Hematopoietic multipotent progenitor cell treated with erythropoietin and hydrocortisone succinate and interleukin-3 and kit ligand, for 6 days (in vitro differentiated cells): ENCODE results near the gene GPR61.
A peak's percentile ranks its signal among the peaks of the same experiment; 100 is the strongest.

Experiments used
- DNase-seq: peaks from one replicate; pipeline ENCODE4 v3.0.0-alpha.2; 2015

GPR61 gene

DNA sequence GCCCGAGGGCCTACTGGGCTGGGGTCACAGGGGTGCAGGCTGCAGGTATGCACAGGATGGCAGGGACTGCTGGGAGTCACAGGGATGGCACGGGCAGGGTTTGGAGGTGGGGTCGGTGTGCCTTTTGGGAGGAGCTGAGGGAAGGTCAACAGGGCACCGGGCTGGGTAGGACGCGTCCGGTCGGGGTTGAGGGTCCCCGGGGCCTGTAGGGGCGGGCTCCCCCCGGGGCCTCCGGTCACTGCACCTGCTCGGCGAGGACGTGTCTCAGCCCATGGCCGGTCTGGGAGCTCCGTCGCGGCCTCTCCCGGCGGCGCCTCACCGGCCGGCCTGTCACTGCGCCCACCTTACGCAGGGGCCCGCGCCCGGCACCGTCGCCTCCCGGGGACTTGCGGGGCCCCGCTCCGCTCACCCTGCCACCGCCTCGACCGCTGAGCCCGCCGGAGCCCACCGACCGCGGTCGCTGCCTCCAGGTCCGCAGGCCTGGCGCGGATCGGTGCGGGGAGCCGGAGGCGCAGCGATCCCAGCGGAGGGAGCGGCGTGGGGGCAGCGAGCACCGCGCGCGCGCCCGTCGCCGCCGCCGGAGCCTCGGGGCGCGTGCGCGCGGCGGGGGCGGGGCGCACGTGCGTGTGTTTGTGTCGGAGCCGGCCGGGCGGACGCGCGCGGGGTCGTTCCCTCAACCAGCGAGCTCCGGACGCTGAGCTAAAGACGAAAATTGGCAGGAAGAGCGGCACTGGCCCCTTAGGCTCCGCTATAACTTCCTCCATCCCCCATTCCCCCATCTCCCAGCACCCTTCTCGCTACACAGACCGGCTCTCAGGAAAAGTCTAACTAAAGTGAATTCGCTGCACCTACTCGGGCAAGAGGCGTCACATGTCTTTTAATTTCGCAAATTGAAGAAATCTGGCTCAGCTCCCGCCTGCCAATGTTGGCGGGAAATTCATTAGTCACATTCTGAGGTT lies 30.2 kb upstream of the GPR61 start, which contains the start of gene AMIGO1:
Gene AMIGO1, minus strand, starts transcription at position 552 of the 959 bp plus-strand sequence. CDS start 815 bp downstream, outside the sequence.
- peak; percentile 60 for DNase-seq

DNA sequence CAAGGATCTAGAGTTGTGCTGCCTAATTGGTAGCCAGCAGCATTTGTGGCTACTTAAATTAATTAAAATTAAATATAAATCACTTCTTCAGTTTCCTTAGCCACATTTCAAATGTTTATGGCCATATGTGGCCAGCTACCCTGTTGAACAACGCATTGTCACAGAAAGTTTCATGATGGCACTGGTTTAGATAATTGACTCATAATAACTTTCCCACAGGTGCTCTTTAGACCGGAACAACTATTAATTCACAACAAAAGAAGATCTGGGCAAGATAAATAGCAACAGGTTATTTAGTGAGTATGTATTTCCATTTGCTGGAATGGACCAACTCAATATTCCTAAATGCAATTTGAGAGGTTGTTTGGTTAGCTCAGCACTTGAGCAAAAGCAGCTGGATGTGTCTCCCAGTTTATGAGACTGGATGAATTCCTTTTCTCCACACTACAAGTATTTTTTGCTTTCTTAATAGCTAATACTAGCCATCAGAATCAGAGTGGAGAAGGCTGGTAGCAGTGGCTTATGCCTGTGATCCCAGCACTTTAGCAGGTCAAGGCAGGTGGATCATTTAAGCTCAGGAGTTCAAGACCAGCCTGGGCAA lies 26.5 kb upstream of the GPR61 start:
- no peak for DNase-seq

DNA sequence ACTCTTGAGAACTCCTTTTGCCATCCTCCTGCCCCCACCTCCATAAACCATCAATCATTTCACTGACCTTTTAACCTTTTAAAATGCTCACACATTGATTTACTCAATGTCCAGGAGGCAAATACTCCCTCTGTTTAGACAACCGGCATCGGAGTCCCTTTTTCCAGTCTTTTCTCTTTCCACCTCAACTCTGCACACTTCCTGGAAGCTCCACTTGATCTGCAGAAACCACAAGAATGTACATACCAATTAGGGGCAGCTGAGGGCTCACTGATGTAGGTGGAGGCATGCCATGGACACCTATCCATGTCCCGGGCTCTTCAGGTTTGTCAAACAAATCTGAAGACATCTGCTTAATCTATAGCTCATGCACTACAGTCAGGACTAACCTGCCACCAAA lies 24.8 kb upstream of the GPR61 start:
- no peak for DNase-seq

DNA sequence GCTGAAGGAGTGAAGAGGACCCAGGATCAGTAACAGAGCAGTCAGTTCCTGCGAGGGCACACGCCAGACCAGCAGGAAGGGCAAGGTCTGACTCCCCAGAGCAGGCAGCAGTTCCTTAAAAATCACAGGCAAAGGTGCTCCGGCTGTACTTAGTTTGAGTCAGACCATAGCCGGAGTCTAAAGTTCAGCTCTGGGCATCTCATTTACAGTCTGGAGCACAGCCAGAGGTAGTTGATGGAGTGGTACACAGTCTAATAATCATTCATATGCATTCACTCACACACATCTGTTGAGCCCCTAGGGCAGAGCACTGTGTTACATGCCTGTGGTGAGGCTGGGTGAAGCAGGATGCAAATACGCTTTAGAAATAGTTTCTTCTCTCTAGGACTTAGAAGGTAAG lies 22.8 kb upstream of the GPR61 start:
- no peak for DNase-seq

DNA sequence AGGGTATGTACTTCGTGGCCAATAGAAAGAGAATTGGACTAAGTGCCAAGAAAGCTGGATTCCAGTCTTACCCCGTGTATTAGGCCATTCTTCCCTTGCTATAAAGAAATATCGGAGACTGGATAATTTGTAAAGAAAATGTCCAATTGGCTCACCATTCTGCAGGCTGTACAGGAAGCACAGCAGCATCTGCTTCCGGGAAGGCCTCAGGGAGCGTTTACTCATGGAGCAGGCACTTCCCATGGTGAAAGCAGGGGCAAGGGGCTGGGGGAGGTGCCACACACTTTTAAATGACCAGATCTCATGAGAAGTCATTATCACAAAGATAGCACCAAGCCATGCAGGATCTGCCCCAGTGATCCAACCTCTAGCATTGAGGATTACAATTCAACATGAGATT lies 22.3 kb upstream of the GPR61 start:
- no peak for DNase-seq

DNA sequence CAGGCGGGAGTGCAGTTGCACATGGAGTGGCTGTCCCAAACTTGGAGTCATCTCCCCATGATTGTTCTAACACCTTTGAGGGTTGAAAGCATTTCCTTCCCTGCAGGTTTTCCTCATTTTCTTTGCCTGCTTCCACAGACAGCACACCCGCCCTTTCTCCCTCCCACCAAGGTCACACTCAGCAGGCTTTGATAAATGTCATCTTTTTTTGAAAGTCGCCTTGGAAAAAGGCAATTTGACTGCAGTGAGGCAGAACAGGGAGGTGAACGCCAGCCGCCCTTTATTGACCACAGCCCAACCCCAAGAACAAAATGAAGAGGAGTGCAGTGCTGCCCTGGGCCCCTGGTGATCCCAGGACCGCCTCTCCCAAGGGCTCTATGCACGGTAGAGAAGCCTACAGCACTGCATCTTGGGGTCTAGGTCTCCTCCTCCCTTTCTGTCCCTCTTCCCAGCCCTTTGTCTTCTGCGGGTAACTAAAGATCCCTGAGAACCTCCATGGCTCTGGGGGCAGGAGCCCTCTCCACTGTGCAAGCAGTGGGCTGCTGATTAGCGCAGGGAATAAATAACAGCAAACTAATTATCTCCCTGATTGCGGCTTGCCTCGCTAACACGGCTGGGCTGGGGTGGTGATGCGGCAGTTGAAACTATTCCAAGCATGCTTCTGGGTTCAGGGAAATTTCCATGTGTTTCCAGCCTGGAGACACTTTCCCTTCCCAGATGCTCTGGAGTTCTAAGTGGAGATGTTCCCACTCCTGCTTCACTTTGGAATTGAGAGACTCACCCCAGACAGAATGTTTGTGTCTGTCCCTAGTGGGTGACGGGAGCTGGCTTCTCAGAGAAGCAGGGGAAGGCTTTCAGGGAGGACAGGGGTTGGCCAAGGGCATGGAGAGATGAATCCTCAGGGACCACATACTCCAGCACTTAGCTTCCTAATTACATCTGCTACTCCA lies 18.4 kb upstream of the GPR61 start:
- no peak for DNase-seq

DNA sequence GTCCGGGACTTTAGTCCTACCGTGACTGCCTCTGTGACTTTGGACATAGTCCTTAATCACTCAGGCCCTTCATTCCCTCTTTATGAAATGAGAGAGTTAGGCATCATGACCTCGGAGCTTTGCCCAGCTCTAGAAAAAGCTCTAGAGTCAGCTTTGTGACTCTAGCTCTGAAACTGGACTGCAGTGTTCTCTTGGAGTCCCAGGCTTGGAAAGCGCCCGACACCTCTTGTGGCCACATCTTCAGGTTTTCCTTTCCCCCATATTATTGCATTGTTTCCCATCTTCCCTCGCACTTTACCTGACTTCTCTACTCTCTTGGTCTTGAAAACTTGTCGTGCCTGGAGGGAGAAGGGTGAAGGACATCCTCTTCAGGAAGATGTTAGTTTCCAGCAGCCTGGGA lies 17.6 kb upstream of the GPR61 start:
- no peak for DNase-seq

DNA sequence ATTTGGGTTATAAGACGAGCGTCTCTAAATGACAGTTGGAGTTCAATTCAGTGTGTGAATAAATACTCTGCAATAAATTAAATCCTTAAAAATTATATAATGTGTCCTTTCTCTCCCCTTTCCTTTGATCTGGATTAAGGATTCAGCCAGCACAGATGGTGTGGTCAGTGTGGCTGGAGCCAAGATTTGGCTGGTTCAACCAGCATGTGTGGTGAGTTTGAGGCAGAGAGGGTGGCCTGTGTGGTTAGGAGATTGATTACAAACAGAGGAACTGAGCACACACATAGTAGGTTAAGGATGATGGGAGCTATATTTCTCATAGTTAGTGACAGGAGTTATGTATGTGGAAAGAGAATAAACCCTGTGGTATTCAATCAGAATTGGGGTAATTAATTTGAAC lies 16.0 kb upstream of the GPR61 start:
- no peak for DNase-seq

DNA sequence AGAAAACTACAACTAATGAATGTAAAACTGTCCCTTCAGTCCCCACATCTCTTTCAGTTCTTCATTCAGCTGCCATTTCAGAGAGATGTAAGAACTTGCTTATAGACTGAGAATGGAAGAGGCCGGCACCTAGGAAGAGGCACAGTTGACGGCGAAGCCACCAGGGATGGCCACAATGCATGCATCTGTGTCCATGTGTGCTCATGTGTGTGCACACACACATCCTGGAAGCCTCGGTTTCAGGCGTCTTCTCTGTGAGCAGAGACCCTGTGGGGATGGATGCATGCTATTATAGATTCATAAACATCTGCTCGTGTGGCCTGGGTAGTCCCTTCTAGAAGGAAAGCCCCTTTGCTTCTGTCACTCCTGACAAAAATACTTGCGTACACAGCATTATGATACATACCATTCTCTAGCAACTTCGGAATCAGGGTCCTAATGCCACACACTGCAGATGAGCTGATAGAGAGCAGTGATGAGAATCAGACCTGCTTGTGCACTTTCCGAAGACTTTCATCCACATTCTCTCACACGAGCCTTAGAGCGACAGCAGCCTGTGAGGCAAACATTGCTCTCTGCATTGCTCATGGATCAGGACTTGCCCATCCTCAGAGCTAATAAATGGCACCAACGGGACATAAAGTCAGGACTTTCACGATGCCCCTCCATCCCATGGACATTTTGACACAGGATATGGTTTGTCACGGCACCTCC lies 12.4 kb upstream of the GPR61 start:
- no peak for DNase-seq

DNA sequence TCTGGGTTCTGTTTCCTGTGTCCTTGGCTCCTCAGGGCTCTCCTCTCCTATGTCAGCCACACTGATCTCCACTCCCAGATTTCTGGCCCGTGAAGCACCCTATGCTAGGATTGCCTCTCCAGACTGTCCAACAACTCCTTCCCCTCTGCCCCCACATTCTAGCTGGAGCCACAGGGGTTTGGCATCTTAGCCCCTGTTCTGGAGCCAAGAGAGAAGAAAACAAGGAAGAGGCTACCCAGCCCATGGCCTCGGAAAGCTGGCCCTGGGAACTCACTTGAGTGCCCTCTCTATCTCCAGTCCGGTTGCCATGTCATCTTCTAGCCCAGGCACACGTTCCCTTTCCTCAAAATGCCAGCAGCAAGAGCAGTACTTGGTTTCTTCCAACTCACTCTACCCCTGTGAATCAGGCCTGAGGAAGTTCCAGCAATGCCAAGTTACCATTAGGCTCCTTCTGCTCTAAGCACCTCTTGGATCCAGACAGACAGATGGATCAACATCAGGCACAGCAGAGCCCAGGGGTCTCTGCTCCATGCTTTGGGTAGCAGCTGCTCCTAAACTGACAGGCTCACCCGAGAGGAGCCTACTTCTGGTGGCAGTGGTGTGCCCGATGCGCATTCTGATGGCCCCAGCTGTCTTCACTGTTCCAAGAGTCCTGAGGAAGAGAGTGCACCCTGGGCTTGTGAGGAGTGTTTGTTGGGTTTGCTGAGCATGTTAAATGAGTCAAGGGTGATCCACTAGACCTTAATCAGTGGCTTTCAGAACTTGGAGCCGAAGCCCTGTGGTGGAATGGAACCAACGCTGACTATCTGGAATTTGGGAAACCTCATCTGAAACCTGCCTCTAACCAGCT lies 11.6 kb upstream of the GPR61 start:
- no peak for DNase-seq

DNA sequence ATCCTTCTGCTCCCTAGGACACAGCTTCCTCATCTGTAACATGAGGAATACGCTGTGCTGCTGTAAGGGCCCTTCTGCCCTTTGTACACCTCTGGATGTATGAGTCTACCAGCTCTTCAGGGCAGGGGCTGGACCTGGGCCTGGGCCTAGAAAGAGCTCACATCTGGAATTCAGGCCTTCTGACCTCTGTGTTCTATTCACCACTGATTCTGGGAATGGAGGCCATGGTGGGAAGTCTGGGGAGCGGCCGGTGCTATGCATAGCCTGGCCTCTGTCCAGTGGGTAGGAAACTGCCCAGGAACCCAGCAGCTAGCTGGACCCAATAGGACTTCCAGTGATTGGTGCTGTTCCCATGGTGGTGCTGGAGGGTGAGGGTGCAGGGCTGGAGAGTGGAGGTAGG lies 11.0 kb upstream of the GPR61 start:
- DNase-seq, result no peak

DNA sequence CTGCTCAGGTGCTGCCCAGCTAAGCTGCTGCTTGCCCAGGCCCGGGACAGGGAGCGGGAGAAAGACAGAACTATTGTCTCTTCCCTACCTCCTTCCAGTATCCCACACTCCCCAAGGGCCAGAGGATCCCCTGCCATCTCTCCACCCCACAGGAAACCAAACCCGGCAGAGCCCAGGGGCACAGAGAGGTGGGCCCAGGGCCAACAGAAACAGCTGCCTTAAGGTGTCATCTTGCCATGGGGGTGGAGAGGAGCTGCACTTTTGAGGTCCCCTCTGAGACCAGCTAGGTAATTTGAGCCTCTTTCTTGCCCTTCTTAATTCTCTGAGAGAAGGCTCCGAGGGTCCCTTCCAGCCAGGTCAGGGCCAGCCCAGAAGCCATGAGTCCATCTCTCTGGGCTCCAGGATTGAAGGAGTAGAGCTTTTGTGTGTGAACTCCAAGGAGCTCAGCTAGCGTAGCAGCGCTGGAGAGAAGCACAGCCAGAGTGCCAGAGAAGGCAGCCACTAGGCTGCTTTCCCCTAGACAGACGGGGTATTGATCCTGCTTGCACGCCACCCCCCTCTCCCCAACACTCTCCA lies 9.7 kb upstream of the GPR61 start:
- no peak for DNase-seq

DNA sequence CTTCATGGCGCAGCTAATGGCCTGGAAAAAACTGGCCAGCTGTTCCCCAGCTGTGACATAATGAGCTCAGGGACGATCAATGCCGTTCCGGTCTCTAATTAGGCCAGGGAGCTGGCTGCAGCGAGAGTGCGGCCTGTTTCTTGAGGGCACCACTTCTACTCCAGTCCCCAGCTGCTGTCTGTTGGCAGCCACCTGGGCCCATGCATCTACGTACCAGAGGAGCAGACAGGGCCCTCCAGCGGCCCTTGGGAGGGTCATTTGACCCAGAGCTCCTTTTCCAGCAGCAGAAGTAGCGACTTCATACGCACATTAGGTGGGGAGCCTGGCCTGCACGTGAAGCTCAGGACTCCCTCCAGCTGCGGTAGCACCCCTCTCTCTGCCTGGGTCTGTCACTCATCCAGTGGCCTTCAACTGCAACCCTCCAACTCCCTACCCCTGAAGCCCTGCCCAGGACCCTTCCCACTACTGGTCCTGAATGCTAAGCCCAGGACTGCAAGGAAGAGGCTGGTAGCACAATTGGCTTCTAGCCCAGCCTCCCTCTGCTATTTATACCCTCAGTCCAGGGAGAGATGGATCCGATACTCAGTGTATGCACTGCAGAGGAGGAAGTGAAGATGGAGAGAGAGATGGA lies 9.1 kb upstream of the GPR61 start:
- DNase-seq, result no peak

DNA sequence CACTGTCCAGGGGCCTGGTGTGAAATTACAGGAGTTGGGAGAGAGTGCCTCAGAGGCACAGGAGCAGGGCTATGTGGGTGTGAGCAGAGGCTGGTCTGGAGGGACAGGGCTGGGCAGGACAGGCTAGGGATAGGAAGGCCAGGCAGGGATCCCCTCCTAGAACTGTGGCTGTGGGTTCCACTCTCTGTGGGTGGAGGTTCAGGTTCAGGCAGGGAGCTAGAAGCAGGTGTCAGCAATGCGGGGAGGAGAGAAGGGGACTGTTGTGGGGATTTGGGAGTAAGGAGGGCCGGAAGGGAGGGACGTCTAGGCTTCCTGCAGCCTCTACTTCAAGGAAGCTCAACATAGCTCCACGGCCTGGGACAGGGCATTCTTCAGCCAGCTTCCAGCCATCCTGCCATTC lies 8.3 kb upstream of the GPR61 start:
- no peak for DNase-seq

DNA sequence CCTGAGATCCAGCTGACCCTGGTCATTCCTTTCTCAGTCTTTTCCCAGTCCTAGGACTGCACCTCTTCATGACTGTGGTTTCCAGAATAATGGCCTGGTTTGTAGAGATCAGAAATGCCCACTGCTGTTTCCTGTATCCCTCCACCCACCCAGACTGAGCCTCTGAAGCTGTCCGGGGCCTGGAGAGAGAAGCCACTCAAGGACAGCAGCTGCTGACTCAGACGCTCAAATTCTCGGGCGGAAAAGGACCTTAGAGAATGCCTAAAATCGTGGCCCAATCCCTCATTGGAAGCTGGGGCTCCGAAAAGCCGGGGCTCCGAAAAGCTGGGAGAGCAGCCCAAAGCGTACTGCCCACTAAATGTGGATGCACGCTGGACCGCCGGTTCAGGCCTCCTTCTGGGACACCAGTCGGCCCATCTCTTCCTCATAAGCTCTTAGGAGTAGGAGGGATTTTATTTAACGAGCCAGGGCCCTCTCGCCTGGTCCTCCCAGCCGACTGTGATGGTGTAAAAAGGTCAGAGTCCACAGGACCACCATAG lies 7.8 kb upstream of the GPR61 start:
- DNase-seq, result no peak

DNA sequence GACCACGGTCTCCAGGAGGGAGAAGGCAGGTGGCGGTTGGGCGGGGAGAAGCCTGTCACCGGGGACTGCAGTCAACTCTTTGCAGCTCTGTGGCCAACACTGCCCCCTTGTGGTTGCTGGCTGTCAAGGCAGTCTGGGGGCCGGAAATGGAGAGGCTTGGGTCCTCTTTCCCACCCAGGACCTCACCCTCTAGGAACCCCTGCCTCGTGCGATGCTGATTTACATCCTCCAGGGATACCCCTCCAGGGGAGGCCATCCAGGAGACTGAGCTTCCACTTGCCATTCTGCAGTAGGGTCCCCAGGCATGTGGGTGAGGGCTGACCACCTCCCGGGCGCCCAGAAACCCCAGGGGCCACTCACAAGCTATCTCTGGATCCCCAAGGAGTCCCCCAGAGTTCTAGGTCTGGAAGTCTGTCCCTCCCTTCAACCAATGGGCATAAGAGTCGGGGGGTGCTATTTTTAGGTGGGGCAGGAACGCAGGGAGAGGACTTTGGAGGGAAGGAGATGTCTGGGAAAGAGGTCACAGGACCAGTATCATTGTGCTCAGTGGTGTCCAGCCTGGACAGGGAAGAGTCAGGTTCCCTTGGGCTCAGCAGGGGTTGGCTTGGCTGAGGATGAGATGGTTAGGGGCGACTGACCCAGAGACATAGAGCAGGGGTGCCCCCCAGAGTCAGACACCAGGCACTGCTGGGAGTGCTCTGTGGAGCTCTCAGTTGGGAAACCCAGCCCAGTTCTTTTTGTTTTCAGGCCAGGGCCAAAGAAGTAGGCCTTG lies 7.1 kb upstream of the GPR61 start:
- DNase-seq, result peak; percentile 89

DNA sequence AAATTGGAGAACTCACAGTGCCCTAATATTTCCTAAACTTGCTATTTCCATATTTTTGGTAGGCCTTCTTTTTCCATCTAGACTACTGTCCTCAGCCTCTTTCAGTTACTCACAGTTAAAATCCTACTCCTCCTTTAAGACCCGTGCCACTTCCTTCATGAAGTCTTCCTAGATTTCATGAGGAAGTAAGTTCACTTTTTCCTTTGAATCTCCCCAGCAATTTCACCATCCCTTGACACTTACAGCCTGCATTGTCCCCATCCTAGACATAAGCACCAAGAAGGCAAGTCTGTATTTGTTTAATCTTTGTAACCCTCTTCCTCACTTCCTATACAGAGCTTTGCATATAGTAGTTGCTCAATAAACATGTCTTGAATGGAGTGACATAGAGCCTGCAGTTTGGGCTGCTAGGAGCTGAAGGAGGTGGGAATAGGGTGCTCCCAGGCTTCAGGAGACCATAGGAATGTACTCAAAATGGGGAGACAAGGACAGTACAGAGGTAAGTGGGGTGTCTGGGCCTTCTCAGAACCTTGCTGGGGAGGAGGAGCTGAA lies 5.3 kb upstream of the GPR61 start:
- no peak for DNase-seq

DNA sequence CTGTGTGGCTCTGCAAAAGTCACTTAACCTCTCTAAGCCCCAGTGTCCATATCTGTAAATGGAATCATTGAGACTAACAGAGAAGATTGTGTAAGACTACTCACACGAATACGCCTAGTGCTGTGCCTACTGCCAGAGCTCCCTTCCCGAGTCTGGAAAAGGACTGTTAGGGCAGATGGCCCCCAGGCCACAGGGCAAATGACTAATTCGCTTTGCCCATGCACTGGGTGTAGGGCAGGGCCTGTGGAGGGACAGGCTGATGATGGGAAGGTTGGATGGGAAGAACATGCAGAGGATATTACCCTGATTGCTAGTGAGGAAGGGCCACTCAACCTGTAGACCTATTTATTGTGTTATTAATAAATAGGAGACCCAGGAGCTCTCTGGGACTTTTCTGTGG lies 4.2 kb upstream of the GPR61 start:
- no peak for DNase-seq

DNA sequence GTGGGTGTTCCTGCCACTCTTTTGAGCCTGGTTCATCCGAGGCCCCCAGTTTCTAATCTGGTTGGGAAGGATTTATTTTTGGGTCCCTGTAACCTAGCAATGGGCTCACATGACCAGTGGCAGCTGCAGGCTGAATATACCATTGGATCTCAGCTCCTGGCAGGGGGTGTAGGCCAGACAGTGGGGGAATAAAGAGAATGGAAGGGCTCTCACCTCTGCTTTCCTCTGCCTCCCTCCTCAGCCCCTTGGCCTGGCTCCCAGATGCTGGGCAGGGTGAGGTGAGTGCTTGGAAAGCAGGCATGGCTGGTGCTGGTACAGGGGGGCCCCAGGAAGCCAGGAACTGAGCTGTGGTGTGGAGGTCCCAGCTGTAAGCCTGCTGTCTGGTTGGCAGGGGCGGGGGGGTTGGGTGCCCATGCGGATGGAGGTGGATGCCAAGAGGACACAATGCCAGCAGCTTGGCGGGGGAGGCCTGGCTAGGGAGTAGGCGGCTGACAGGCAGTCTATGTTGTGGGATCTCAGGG lies 3.6 kb upstream of the GPR61 start:
- DNase-seq, result no peak
